Neural progenitor cell (in vitro differentiated cells): ENCODE data around the gene C17orf114.
"Not testable (repeated sequence)": the region's sequence is repeated elsewhere in the genome, so short reads cannot be mapped to it uniquely, and the experiment has no call there.

Experiments
- DNase-seq: peaks from one replicate; pipeline ENCODE4 v3.0.0-alpha.2; 2016; ENCODE audit warnings: low spot score
- H2AFZ ChIP-seq: fragments of 200-600 bp; sonication (generic); replicated peaks from 2 replicates; pipeline ENCODE4 v1.6.1; 2016; ENCODE audit warnings: antibody characterized with exemption
- H3F3A ChIP-seq: fragments of 200-600 bp; sonication (generic); 2 replicates; pipeline ENCODE4 v1.6.1; 2016; ENCODE audit warnings: antibody characterized with exemption, low read depth
- H3K27ac ChIP-seq: fragments of 200-600 bp; sonication (generic); 2 replicates; pipeline ENCODE4 v1.5.1; 2016; ENCODE audit warnings: mild to moderate bottlenecking
- H3K27me3 ChIP-seq: fragments of 200-600 bp; sonication (generic); 2 replicates; pipeline ENCODE4 v1.6.1; 2016; ENCODE audit warnings: mild to moderate bottlenecking, moderate library complexity
- H3K36me3 ChIP-seq: fragments of 200-600 bp; sonication (generic); 2 replicates; pipeline ENCODE4 v1.5.1; 2016
- H3K4me1 ChIP-seq: fragments of 200-600 bp; sonication (generic); 2 replicates; pipeline ENCODE4 v1.6.1; 2016; ENCODE audit warnings: mixed run types
- H3K4me2 ChIP-seq: fragments of 200-600 bp; sonication (generic); 2 replicates; pipeline ENCODE4 v1.6.1; 2016
- H3K4me3 ChIP-seq: fragments of 200-600 bp; sonication (generic); 2 replicates; pipeline ENCODE4 v1.5.1; 2016
- H3K79me2 ChIP-seq: fragments of 200-600 bp; sonication (generic); 2 replicates; pipeline ENCODE4 v1.6.1; 2016; ENCODE audit warnings: low read depth
- H3K9ac ChIP-seq: fragments of 200-600 bp; sonication (generic); 2 replicates; pipeline ENCODE4 v1.6.1; 2016
- H3K9me3 ChIP-seq: fragments of 200-600 bp; sonication (generic); 2 replicates; pipeline ENCODE4 v1.5.1; 2016; ENCODE audit warnings: low read depth
- H4K20me1 ChIP-seq: fragments of 200-600 bp; sonication (generic); 2 replicates; pipeline ENCODE4 v1.6.1; 2016; ENCODE audit warnings: low read depth
- H3K27ac Mint-ChIP-seq: 3 replicates; pipeline ENCODE4 v1.8.0; 2021; ENCODE audit warnings: mixed read lengths
- H3K27me3 Mint-ChIP-seq: 2 replicates; pipeline ENCODE4 v1.8.0; 2022; ENCODE audit warnings: low read depth, mild to moderate bottlenecking, inconsistent platforms, moderate library complexity, mixed read lengths; ENCODE audit not compliant: insufficient read depth
- H3K36me3 Mint-ChIP-seq: 3 replicates; pipeline ENCODE4 v1.8.0; 2021; ENCODE audit warnings: mixed read lengths
- H3K4me1 Mint-ChIP-seq: 3 replicates; pipeline ENCODE4 v1.8.0; 2021; ENCODE audit warnings: mixed read lengths
- H3K4me3 Mint-ChIP-seq: 3 replicates; pipeline ENCODE4 v1.8.0; 2021; ENCODE audit warnings: mild to moderate bottlenecking, moderate library complexity, mixed read lengths
- H3K9me3 Mint-ChIP-seq: 3 replicates; pipeline ENCODE4 v1.8.0; 2020; ENCODE audit warnings: mixed read lengths
- EZH2 ChIP-seq: fragments of 200-600 bp; sonication (generic); IDR thresholded peaks from 2 replicates; pipeline ENCODE4 v1.6.1; 2017; ENCODE audit warnings: antibody characterized with exemption, mild to moderate bottlenecking, moderate library complexity
- EZH2phosphoT487 ChIP-seq: fragments of 200-600 bp; sonication (generic); IDR thresholded peaks from 2 replicates; pipeline ENCODE4 v1.6.1; 2017; ENCODE audit warnings: antibody characterized with exemption
- TF ChIP-seq, protein P1 (sequence below): fragments of 200-600 bp; sonication (generic); IDR thresholded peaks from 2 replicates; pipeline ENCODE4 v1.5.1; 2017; ENCODE audit warnings: antibody characterized with exemption, mild to moderate bottlenecking

C17orf114 gene

DNA sequence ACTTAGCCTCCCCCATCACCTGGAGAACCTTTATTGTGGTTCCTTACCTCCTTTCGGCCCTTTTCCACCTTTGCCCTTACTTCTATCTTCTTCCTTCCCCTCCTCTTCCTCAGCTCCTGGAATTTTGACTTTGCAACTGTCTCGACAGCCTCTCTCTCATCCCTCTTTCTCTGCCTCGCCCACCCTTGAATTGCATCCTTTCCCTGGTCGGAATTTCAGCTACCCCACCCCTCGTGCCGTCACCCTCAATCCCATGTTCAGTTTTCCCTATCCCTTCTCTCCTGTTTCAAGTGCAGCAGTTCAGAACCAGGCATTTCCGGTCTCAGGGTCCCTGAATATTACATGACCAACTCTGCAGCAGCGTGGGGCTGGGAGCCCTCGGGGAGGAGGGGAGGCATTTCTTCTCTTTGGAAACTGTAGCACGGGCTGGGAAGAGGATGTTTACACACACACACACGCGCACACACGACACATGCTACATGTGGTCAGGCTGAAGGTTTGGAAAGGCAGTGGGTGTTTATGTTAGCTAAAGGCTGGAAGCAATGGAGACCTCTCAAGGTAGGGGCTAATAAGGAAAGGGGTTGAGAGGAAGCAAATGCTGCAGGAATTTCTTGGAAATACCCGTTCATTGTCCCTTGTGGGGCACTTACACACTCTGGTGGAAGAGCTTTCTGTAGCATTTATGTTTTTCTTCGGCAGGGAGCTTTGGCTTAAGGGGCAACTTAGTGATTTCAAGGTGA is 32.0 kb upstream of the C17orf114 start:
- Mint-ChIP-seq H3K27me3 (peaks cover 12% of the 10 kb centered on the region), H3K27ac (peak overlapping the region; percentile 35), H3K9me3 (no peaks in the 10 kb centered on the region), H3K4me1 (peaks cover 20% of the 10 kb centered on the region), H3K36me3 (peaks cover 5% of the 10 kb centered on the region), H3K4me3 (peak overlapping the region; percentile 91)
- H3F3A ChIP-seq, result peaks cover 5% of the 10 kb centered on the region
- H3K9me3 ChIP-seq, result no peaks in the 10 kb centered on the region
- peaks cover 45% of the 10 kb centered on the region for H3K79me2 ChIP-seq
- peak overlapping the region; percentile 95 for H2AFZ ChIP-seq
- no peaks in the 10 kb centered on the region for H3K36me3 ChIP-seq
- TF ChIP-seq, protein P1, sequence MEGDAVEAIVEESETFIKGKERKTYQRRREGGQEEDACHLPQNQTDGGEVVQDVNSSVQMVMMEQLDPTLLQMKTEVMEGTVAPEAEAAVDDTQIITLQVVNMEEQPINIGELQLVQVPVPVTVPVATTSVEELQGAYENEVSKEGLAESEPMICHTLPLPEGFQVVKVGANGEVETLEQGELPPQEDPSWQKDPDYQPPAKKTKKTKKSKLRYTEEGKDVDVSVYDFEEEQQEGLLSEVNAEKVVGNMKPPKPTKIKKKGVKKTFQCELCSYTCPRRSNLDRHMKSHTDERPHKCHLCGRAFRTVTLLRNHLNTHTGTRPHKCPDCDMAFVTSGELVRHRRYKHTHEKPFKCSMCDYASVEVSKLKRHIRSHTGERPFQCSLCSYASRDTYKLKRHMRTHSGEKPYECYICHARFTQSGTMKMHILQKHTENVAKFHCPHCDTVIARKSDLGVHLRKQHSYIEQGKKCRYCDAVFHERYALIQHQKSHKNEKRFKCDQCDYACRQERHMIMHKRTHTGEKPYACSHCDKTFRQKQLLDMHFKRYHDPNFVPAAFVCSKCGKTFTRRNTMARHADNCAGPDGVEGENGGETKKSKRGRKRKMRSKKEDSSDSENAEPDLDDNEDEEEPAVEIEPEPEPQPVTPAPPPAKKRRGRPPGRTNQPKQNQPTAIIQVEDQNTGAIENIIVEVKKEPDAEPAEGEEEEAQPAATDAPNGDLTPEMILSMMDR, result no peak
- TF ChIP-seq EZH2phosphoT487 (no peak), EZH2 (no peak)
- peaks cover 34% of the 10 kb centered on the region for H4K20me1 ChIP-seq
- H3K4me1 ChIP-seq, result peaks cover 9% of the 10 kb centered on the region
- no peak overlapping the region for H3K27ac ChIP-seq
- no peaks in the 10 kb centered on the region for H3K27me3 ChIP-seq
- peak; percentile 15 for DNase-seq
- peak overlapping the region; percentile 90 for H3K4me3 ChIP-seq
- H3K4me2 ChIP-seq, result peak overlapping the region; percentile 93
- peak overlapping the region; percentile 10 for H3K9ac ChIP-seq

DNA sequence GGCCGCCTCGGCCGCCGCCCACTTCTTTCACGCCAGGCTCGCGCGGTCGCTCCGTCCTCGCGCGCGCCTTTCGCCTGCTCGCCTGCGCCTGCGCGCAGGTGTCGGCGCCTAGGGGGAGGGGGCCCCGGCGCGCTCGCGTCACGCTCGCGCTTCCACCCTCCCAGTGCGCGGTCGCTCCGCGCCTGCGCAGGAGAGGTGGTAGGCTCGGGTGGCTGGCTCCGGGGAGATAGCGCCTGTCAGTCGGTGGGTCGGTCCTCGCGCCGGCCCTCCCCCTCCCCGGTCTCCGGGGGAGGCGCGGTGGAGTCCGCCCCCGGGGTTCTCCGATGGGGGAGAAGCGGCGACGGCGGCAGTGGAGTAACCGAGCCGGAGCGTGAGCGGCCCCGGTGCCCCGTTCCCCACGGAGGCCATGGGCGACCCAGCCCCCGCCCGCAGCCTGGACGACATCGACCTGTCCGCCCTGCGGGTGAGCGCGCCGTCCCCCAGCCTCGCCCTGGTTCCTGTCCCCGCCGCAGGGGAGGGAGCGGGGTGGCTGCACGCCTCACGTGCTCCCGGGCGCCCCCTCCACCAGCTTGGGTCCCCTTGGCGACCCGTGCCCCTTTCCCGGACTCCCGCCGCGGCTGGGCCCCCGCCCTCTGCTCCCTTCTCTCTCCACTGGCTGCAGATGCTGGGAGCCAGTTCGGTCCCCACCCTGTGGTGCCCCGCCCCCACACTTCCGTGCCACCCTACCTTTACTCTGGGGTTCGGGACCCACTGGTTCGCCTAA is 31.2 kb upstream of the C17orf114 start, which contains the start of gene MINK1:
Gene MINK1, plus strand, starts transcription at position 163 of the 763 bp plus-strand sequence. Its CDS starts 244 bp downstream, at position 407.
- peaks cover 5% of the 10 kb centered on the region for H3K36me3 Mint-ChIP-seq
- TF ChIP-seq EZH2, result no peak
- TF ChIP-seq, protein P1, result no peak
- peak within 1 kb of the TSS; percentile 95 for H2AFZ ChIP-seq

DNA sequence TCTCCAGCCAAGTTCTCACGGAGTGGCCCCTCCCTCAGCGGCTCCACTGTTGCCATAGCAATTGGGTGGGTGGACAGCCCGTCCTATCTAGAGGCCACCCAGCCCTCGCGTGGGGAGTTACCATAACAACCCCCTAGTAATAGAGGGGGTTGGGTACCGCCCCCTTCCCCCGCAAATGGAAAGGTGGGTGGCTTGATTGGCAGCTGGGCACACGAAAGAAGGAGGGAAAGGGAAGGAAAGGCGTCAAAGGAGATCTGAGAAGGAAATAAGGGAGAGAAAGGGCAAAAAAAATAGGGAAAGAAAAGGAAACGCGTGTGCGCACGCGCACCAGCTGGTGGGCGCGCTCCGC is 30.7 kb upstream of the C17orf114 start:
- not testable (repeated sequence) for H3K9ac ChIP-seq, H3K9me3 ChIP-seq, DNase-seq, H3K4me1 ChIP-seq, H3K36me3 ChIP-seq, H3F3A ChIP-seq, H3K27ac ChIP-seq, H3K27me3 Mint-ChIP-seq, H3K27me3 ChIP-seq, H3K36me3 Mint-ChIP-seq, H3K9me3 Mint-ChIP-seq
- H3K4me2 ChIP-seq, result peak overlapping the region; percentile 93
- peak overlapping the region; percentile 90 for H3K4me3 ChIP-seq
- H3K4me3 Mint-ChIP-seq, result peak overlapping the region; percentile 94
- peak overlapping the region; percentile 91 for H3K27ac Mint-ChIP-seq
- peaks cover 39% of the 10 kb centered on the region for H3K79me2 ChIP-seq
- peaks cover 29% of the 10 kb centered on the region for H4K20me1 ChIP-seq
- H3K4me1 Mint-ChIP-seq, result peaks cover 22% of the 10 kb centered on the region
- H2AFZ ChIP-seq, result peak overlapping the region; percentile 95

More for the DNA sequence above, 31.2 kb upstream of the C17orf114 start, which contains the start of gene MINK1:
- Mint-ChIP-seq H3K27ac (peak within 1 kb of the TSS; percentile 91), H3K4me1 (peaks cover 23% of the 10 kb centered on the region), H3K9me3 (no peaks in the 10 kb centered on the region), H3K4me3 (peak within 1 kb of the TSS; percentile 94), H3K27me3 (peaks cover 12% of the 10 kb centered on the region)
- H3K79me2 ChIP-seq, result peaks cover 40% of the 10 kb centered on the region
- H3K27me3 ChIP-seq, result no peaks in the 10 kb centered on the region
- H3K9ac ChIP-seq, result peak within 1 kb of the TSS; percentile 10
- no peaks in the 10 kb centered on the region for H3K36me3 ChIP-seq
- H3K4me2 ChIP-seq, result peak within 1 kb of the TSS; percentile 93
- peaks cover 9% of the 10 kb centered on the region for H3K4me1 ChIP-seq
- H3K27ac ChIP-seq, result no peak within 1 kb of the TSS
- H3K9me3 ChIP-seq, result no peaks in the 10 kb centered on the region
- H4K20me1 ChIP-seq, result peaks cover 30% of the 10 kb centered on the region
- DNase-seq, result peak; percentile 95
- peak within 1 kb of the TSS; percentile 90 for H3K4me3 ChIP-seq
- peaks cover 5% of the 10 kb centered on the region for H3F3A ChIP-seq
